ENCODE measurements around the gene SORCS2. TPM values are rescaled to one million over a fixed set of nuclear protein-coding genes. Genes with fewer than 3 reads are reported as not detected.

The SORCS2 gene
- total RNA-seq, 4 donors from 2014 or later, result 0.07 to 1.2 (median 0.11) TPM

- Histone ChIP-seq H3K27me3 (no peaks in the 10 kb centered on the region), H3K4me3 (no peak overlapping the region), H3K27ac (no peak overlapping the region), H3K36me3 (no peaks in the 10 kb centered on the region), H3K9me3 (peaks cover 0 to 16% (median 7%) of the 10 kb centered on the region in 3 donors), H3K4me1 (no peaks in the 10 kb centered on the region)
- TF ChIP-seq CTCF (IDR thresholded peaks at IDR 0.05 in 4 of 5, conservative IDR thresholded peaks at IDR 0.05 in 1 of 5), result no peak
- TF ChIP-seq POLR2A (IDR thresholded peaks at IDR 0.05), result no peak
- no peak for DNase-seq
- in situ Hi-C loops (cut with MboI; ENCODE audit: low sequenced_read_pairs in 4 of 4), result no loop called here
- intact Hi-C loops (cut with DNase I; ENCODE audit: low total_unique reads), result no loop called here
- no peak for ATAC-seq
These were observed 389.1 kb downstream of the SORCS2 start for GRCh38 chr4:7581477-7581876.

GRCh38 chr4:7582313-7583097 lies 390.2 kb downstream of the SORCS2 start:
- H3K4me1 ChIP-seq, result no peaks in the 10 kb centered on the region
- DNase-seq (no peak), ATAC-seq (no peak)
- no peak overlapping the region for H3K4me3 ChIP-seq
- no peaks in the 10 kb centered on the region for H3K36me3 ChIP-seq
- H3K9me3 ChIP-seq, result peaks cover 0 to 8% (median 3%) of the 10 kb centered on the region in 3 donors
- no peak overlapping the region for H3K27ac ChIP-seq
- in situ Hi-C loops (cut with MboI; ENCODE audit: low sequenced_read_pairs in 4 of 4) (no loop called here), intact Hi-C loops (cut with DNase I; ENCODE audit: low total_unique reads) (no loop called here)
- no peak for TF ChIP-seq CTCF (IDR thresholded peaks at IDR 0.05 in 4 of 5, conservative IDR thresholded peaks at IDR 0.05 in 1 of 5)
- no peak for TF ChIP-seq POLR2A (IDR thresholded peaks at IDR 0.05)
- no peaks in the 10 kb centered on the region for H3K27me3 ChIP-seq

GRCh38 chr4:7584098-7584497 lies 391.8 kb downstream of the SORCS2 start:
- in situ Hi-C loops (cut with MboI; ENCODE audit: low sequenced_read_pairs in 4 of 4), result no loop called here
- Histone ChIP-seq H3K27ac (no peak overlapping the region), H3K4me1 (no peaks in the 10 kb centered on the region), H3K4me3 (no peak overlapping the region), H3K9me3 (no peaks in the 10 kb centered on the region), H3K27me3 (peaks cover 0 to 8% (median 0%) of the 10 kb centered on the region in 3 donors), H3K36me3 (no peaks in the 10 kb centered on the region)
- TF ChIP-seq CTCF (IDR thresholded peaks at IDR 0.05 in 4 of 5, conservative IDR thresholded peaks at IDR 0.05 in 1 of 5) (no peak), POLR2A (IDR thresholded peaks at IDR 0.05) (no peak)
- DNase-seq (no peak), ATAC-seq (no peak)
- intact Hi-C loops (cut with DNase I; ENCODE audit: low total_unique reads), result no loop called here

GRCh38 chr4:7584606-7585159 lies 392.3 kb downstream of the SORCS2 start:
- H3K27ac ChIP-seq, result no peak overlapping the region
- TF ChIP-seq POLR2A (IDR thresholded peaks at IDR 0.05) (no peak), CTCF (IDR thresholded peaks at IDR 0.05 in 4 of 5, conservative IDR thresholded peaks at IDR 0.05 in 1 of 5) (no peak)
- no peak overlapping the region for H3K4me3 ChIP-seq
- DNase-seq, result no peak
- no peak for ATAC-seq
- intact Hi-C loops (cut with DNase I; ENCODE audit: low total_unique reads) (no loop called here), in situ Hi-C loops (cut with MboI; ENCODE audit: low sequenced_read_pairs in 4 of 4) (no loop called here)
- H3K36me3 ChIP-seq, result no peaks in the 10 kb centered on the region
- H3K4me1 ChIP-seq, result no peaks in the 10 kb centered on the region
- no peaks in the 10 kb centered on the region for H3K9me3 ChIP-seq
- H3K27me3 ChIP-seq, result peaks cover 0 to 9% (median under 1%) of the 10 kb centered on the region in 3 donors

All from gastrocnemius medialis (tissue), 4 donors.